ENCODE measurements around the gene BTBD16.

The BTBD16 gene

DNA sequence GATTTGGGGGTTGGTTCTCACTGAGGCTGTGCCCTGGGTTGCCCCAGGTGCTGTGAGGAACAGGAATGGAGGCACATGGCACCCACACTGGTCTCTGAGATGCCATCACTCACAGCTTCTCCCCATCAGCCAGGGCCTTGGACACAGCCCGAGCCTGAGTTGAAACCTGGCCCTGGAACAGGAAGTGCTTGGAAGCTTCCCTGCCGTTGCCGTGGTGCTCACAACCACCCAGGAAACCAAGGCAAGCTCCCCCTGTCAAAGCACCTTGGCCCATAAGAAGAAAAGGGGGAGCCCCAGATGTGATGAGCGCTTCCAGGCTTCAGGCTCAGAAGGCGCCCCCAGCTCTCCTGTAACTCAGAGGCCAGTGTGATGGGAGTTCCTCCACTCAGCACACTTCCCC lies at the start of gene BTBD16:
TSS of gene BTBD16 (plus strand) at position 221 of the 400 bp plus-strand sequence. CDS start 3,786 bp downstream, outside the sequence.
- DNase-seq (ENCODE audit: low read depth), result no peak

DNA sequence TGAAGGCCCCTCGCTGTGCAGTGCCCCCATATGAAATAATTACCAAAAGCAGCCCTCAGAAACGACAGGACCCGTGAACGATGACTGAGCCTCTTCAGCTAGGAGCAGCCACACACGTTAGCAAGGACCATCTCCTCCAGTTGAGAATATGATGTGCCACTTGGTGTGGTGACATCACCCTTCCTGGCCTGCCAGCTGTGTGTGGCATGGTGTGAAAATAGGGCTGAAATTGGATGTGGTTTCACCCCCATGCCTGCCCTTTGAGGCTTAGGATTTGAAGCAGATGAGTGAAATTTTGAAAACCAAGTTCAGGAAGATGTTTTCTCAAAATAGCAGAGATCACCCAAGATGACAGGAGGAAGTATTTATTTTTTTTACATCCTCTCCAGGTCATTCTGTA lies 49.1 kb upstream of the BTBD16 start:
- DNase-seq (ENCODE audit: low read depth), result no peak

DNA sequence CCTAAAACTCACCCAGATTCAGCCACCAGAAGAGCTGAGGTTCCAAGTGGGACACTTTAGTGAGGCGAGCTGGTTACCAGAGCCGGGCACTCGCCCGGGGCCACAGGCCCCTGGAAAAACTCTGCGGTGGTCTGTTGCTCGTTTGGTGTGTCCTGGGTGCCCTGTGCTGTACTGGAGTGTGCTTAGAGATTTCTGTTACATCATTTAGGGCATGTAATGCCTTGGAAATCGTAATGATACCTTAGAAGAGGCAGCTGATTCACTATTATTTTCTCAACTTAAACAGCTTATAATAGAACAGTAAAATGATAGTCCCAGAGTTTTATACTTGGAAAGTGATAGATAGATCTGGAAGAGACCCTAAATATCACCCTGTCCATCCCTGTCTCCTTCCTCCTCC lies 48.5 kb upstream of the BTBD16 start:
- no peak for DNase-seq (ENCODE audit: low read depth)

DNA sequence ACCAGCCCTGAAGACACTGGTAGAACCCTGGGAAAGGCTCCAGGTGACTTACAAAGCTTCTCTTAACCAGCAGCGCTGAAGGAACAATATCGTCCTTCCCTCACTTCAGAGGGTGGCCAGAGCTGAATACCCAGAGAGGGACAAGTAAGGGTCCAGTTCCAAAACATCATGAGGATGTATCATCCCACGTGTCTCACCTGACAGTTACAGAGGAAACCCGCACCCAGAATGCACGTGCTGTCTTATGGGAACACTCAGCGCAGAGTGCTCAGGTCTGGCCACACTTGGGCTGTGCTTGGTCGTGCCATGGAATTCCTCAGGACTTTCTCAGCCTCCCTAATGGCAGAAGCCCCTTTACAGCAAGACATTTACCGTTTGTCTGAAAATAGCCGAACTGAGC lies 46.9 kb upstream of the BTBD16 start:
- no peak for DNase-seq (ENCODE audit: low read depth)

DNA sequence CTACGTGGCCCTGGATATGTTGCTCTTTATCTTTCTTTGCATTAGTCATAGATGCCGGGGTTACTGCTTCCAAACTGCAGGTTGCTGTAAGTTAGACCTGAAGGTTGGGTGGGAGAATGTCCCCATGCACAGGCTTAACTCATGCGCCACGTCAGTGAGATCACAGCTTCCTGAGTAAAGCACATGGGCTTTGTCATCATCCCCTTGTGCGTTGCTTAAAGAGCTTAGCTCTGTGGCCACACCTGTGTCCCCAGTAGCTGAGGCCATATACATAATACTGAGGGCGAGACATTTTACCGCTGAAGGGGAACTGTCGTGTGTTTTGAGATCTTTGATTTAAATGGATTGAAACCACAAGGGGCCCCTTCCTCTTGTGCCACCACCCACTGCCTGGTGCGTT lies 45.8 kb upstream of the BTBD16 start:
- DNase-seq (ENCODE audit: low read depth), result no peak

DNA sequence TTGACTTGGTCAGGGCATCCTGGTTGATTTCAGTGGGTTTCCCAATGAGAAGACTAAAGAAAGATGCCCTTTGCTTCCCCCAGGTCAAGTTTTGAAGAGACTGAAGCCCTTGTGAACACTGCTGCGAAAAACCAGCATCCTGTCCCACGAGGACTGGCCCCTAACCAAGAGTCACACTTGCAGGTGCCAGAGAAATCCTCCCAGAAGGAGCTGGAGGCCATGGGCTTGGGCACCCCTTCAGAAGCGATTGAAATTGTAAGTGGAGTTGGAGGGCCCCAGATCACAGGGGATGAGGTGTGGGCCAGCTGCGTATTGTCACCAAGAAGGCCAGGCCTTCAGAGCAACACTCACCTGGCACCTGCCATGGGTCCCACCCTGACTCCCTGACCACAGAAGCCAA lies 43.3 kb upstream of the BTBD16 start:
- no peak for DNase-seq (ENCODE audit: low read depth)

DNA sequence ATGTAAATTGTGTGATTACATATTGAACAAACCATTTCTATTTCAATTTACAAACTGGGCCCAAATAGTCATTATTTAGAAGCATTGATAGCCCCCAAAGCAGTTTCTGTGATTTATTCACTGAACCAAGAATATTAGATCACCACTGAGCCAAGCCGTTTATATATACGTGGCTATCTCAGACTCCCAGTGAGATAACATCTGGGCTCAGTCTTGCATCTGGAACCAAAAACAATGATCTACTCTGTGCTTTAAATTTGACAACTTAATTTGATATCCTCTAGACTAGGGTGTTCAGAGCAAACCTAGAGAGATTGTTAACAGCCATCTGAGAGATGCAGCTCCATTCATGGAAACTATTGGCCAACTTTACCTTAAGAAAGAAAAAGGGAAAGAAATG lies 41.4 kb upstream of the BTBD16 start:
- DNase-seq (ENCODE audit: low read depth), result no peak

DNA sequence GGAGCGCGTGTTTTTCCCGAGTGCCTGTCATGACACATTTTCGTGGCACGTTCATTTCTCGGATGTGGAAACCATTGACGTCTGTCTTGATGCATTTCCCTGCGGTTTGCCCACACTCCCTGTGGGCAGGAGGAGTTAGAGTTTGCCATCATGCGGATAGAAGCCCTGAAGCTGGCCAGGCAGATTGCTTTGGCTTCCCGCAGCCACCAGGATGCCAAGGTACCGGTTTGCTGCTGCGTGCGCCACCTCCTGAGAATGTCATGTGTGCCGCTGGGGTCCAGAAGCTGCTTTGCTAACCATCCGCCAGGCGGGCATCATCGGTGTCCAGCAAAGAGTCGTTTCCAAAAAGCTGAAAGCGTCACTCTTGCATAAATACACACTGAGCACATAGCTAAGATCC lies 40.9 kb upstream of the BTBD16 start:
- no peak for DNase-seq (ENCODE audit: low read depth)

DNA sequence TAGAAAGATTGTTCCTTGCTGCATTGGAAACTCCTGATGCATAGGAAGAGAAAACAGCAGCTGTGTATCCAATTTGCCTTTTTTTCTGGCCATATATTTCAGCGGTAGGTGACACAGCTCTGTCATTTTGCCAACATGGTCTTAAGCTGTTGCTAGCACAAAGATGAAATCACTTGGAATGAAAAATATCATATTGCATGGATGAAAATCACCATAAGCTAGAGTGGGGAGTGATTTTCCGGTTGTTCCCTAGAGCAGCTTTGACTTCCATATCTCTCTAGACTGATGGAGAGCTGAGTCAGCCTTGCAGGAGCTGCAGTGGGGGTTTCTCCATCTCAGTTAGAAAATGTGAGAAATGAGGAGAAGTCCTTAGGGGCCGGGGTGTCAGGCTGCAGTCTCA lies 38.3 kb upstream of the BTBD16 start:
- DNase-seq (ENCODE audit: low read depth), result no peak

DNA sequence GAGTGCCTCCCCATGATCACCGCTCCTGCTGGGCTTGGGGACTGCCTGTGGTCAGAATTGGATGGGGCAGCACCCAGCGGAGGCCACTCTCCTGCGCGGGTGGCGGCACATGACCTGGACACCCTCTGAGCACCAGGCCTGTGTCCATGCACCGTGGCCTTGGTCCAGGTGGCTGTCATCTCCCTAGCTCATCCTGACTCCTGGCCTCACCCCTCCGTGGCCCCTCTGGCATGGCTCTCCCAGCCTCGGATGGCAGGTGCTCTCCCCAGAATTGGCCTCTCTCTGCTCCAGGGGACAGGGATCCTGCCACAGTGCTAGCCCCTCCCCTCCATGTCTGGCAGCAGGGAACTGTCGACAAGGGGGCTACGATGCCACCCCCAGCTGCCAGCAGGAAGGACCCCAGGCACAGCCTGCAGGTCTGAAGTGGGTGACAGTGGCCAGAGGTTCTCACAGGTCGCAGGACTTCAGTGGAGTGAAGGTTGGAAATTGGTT lies 37.2 kb upstream of the BTBD16 start:
- DNase-seq (ENCODE audit: low read depth), result no peak

DNA sequence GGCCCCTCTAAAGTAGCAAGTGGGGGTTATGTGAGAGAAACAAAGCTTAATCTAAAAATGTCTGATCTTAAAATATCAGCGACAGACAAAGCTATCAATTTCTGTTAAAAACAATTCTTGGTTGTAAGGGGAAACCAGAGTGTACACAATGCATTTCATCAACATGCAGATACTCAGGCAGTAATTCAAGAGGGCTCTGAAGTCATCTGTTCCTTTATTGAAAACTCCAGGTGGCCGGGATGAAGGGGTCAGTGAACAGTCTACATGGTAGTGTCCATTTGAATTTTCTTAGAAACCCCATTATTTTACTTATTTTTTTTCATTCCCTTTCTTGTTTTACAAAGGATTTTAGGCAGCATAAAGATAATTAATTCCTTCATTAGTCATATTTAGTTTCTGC lies 36.7 kb upstream of the BTBD16 start:
- DNase-seq (ENCODE audit: low read depth), result no peak

DNA sequence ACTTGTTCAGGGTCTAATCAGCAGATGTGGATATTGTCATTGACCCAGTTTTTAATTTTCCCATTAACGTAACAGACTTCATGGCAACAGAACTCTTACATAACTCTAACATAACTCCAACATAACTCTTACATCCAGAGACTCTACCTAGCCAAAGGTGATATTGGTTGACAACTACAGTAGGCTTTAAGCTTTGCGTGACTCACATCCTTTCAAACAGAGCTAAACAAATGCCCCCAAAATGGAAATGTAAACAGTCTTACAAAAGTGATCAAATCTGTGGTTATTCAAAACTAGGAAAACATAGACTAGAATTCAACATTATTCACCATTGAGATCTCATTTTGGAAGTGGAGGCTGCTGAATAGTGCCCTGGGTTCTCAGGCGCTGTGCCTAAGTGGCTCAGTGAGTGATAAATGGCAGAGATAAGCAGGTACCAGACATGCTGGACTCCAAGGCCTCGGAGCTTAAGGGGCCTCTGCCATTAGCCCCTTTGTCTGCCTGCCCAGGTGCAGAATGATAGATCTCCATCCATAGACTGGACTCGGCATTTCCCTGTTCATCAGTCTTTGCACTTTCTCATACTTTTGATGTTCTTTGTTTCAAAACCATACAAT lies 34.3 kb upstream of the BTBD16 start:
- no peak for DNase-seq (ENCODE audit: low read depth)

DNA sequence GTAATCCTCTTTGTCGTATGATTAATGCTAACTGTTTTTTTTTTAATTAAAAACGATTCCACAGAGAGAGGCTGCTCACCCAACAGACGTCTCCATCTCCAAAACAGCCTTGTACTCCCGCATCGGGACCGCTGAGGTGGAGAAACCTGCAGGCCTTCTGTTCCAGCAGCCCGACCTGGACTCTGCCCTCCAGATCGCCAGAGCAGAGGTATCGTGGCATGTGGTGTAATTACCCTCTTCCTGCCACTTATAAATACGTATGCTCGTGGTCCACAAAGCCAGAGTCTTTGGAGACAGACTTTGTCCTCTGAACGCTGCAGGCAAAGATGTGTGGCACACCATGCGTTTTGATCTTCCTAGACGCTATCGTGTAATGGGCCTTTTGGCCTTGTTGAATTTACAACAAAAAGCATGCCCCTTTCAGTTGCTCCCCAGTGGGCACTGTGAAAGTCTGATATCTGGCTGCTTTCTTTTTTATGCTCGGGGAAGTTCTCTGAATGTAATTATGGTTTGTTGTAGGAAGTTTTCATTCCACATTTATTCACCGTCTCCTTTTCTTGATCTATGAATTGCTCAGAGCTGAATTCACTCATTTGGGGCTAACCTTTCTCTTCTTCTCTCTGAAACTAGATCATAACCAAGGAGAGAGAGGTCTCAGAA lies 33.6 kb upstream of the BTBD16 start:
- no peak for DNase-seq (ENCODE audit: low read depth)

DNA sequence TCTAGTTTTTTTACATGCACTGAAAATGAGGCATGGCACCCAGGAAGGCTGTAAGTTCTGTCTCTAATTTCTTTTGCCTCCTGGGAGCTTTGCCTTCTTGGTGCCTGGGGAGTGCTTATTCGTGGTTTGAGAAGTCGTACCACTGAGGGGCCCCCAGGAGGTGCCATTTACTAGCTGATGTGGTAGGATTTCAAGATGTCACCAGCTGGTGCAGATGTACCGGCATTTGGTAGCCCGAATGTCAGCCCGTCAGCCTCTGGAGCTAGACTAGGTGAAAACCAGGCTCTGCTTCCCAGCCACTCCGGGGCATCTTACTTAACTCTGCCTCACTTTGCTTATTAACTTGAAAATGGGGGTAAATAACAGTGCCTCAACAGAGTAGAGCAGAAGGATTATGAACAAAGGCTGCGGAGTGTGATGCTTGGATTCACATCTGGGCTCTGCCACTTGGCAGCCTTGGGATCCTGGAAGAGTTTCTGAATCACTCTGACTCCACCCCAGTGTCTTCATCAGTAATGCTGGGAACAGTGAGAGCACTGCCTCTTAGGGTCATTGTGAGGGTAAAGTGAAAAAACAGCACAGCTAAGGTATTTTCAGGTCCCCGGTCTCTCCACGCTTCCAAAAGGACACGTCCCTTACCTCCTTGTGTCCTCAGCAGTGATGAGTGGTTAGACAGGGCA lies 31.4 kb upstream of the BTBD16 start:
- DNase-seq (ENCODE audit: low read depth), result no peak

DNA sequence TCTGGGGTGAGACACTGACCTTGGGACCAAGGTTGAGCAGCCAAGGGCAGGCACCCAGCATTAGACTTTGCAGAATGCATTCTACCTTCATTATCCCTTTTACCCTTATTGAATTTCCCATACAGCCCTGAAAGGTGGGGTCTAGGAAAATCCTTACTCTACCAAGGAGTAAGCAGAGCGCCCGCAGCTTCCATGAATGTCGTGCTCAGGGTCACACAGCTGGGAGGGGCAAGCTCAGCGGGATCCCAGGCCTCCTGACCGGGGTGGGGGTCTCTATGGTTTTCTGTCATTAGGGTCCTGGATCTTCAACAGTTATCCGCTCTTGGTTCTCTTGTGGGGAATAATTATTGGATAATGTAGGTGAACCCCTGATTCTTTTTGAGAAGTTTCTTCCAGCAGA lies 30.7 kb upstream of the BTBD16 start:
- no peak for DNase-seq (ENCODE audit: low read depth)

DNA sequence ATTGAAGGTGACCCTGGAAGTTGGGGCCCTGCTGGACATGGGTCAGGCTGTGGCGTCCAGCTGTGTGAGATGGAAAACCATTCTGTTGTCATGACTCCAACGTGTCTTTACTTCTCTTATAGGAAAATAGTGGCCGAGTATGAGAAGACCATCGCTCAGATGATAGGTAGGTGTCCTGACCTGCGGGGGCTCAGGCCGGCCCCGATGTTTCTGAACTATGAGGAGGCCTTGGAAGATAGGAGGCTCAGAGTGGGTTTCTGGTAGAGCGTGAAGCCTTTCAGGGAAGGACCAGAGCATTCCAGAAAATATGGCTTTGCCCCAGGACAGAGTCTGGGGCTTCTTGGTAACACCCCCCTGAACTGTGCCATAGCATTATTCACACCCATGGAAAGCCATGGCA lies 29.3 kb upstream of the BTBD16 start:
- DNase-seq (ENCODE audit: low read depth), result no peak

DNA sequence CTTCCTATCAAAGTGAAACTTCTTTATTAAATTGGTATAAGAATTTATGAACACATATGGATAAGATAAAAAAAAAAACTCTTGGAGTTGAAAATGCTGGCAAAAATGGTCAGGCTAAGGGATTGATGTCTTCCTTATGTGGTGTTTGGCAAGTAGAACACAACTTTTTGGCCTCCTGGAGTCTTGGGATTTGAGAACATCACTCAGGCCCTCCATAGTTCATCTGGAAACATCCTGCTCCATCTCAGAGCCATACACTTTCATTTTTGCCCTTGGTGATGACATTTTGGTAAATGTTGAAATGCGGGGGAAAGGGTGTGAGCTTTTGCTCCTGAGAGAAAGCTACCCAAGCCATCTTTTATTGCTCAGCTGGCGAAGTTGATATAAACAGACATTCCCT lies 27.5 kb upstream of the BTBD16 start:
- DNase-seq (ENCODE audit: low read depth), result no peak

DNA sequence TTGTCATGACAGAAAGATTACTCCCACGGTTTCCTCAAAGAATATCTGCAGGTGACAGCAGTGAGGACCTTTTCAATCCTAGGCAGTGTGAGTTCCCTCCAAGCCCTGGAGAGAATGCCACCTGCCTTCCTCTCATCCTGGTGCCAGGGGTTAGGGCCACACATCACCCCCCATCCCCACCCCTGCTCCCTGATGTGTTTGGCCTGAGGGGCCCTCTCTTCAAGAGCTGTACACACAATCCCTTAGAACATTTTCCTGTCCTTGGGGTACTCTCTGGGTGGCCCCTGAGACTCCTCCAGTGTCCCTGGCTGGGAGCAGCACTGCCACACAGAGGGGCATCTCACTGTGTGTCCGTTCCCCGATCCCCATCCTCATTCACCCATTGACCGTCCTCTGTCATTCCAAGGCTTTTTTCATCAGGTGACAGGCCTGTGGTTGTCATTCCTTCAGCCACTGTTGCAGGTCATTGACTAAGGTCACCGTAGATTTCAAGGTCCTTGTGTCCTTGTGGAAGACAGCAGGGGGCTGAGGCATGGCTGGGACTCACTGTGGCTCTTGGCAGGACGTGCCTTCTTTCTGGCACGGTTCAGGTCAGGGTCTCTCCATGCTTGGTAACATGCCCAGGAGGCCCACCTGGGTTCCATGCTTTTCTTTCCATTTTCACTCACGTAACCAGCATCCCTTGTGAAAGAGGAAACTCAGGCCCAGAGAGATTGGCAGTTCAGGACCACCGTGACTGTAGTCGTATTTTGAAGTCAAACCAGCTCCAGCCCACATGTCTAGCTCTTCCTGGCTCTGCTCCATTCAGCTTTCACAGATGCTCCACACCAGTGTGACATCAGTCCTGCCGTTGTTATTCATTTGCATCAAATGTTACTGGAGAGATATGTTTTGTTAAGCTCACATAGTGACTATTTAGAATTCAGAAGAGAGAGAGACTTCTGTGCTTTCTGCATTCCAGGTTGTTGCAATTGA lies 26.8 kb upstream of the BTBD16 start:
- no peak for DNase-seq (ENCODE audit: low read depth)

DNA sequence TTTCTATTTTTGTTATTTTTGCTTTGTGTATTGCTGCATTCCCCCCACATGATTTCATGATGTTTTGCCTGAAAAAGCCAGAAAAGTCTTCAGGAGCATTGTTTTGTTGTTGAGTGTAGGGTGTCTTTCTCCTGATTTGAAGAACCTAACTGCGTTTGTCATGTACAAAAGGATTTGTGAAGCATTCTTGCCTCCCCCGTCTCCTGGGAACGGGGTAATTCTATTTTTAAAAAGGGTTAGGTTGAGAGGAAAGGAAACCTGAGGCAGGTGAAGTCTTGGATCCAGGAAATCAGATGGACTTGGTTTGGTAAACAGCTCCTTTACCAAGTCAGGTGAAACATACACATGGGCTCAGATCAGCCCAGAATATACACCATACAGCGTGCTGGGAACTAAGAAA lies 26.0 kb upstream of the BTBD16 start:
- no peak for DNase-seq (ENCODE audit: low read depth)

DNA sequence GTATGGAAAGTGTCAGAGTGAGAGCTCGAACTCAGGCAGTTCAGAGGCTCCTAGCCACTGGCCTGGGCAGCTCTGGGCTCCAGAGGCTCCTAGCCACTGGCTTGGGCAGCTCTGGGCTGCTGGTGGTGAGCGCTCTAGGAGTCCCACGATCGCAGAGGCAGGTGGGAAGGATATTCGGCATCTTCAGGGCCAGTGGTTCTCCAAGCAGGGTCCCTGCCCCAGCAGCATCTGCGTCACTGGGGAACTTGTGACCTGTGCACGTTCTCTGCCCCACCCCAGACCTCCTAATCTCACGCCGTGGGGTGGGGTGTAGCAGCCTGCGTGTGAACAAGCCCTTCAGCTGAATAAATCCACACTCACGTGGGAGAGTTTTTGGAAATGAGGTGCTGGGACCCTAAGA lies 25.2 kb upstream of the BTBD16 start:
- no peak for DNase-seq (ENCODE audit: low read depth)

DNA sequence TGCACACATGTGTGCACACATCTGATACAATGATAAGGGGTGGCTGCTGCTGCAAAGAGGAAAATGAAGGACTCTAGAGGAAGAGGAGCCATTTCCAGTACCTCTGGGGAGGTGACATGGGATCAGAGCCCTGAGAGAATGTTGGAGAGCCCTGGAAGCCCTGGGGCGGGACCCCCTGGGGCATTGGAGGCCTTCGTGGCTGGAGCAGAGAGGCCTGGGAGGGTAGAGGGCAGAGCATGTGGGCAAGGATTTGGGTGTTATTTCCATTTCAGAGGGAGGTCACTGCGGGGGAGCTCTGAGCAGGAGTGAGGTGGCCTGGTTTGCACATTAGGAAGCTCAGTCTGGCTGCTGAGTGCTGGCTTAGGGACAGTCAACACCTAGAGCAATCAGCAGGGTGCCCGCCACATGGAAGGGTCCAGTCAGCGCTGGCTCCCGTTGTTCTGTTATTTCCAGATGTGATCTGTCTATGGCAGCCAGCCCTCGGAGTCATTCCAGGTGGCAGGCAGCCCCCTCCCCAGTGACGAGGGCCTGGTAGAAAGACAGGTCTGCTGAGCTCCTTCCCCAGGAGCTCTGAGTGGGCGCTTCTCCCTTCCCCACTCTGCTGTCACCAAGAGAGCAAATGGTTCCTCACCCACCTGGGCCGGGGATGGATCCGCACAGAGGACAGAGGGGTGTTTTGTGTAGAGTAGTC lies 24.1 kb upstream of the BTBD16 start:
- no peak for DNase-seq (ENCODE audit: low read depth)

Measured in stimulated activated CD8-positive, alpha-beta memory T cell treated with anti-CD3 and anti-CD28 coated beads, Interleukin-12 subunit alpha, Interleukin-12 subunit beta, amount 100 ng/mL, for 4 hours (primary cell).